IPS-18a (cell line): ENCODE data around the gene RHOBTB1.

Experiments used
- H3K27ac ChIP-seq: one replicate; pipeline ENCODE4 v1.5.1; 2013; ENCODE audit warnings: low read length
- H3K27me3 ChIP-seq: one replicate; pipeline ENCODE4 v1.6.1; 2013; ENCODE audit warnings: mild to moderate bottlenecking, low read length; ENCODE audit not compliant: control insufficient read depth, insufficient read depth
- H3K36me3 ChIP-seq: one replicate; pipeline ENCODE4 v1.6.1; 2013; ENCODE audit warnings: low read depth, low read length; ENCODE audit not compliant: control insufficient read depth
- H3K4me1 ChIP-seq: one replicate; pipeline ENCODE4 v1.6.1; 2013; ENCODE audit warnings: low read depth, low read length; ENCODE audit not compliant: control insufficient read depth
- H3K4me3 ChIP-seq: one replicate; pipeline ENCODE4 v1.5.1; 2013; ENCODE audit warnings: low read length
- H3K9ac ChIP-seq: one replicate; pipeline ENCODE4 v1.6.1; 2013; ENCODE audit warnings: mild to moderate bottlenecking, low read length, moderate library complexity
- H3K9me3 ChIP-seq: one replicate; pipeline ENCODE4 v1.6.1; 2013; ENCODE audit warnings: low read depth, low read length; ENCODE audit not compliant: control insufficient read depth

Gene RHOBTB1

GRCh38 chr10:60827791-60828488, 116.0 kb downstream of the RHOBTB1 start:
- no peak overlapping the region for H3K9ac ChIP-seq
- no peaks in the 10 kb centered on the region for H3K9me3 ChIP-seq
- no peak overlapping the region for H3K4me3 ChIP-seq
- no peaks in the 10 kb centered on the region for H3K27me3 ChIP-seq
- H3K4me1 ChIP-seq: no peaks in the 10 kb centered on the region
- no peak overlapping the region for H3K27ac ChIP-seq
- H3K36me3 ChIP-seq: no peaks in the 10 kb centered on the region

GRCh38 chr10:60825520-60825919, 118.5 kb downstream of the RHOBTB1 start:
- Histone ChIP-seq H3K9ac (no peak overlapping the region), H3K27me3 (no peaks in the 10 kb centered on the region), H3K4me1 (no peaks in the 10 kb centered on the region), H3K27ac (no peak overlapping the region), H3K36me3 (no peaks in the 10 kb centered on the region), H3K4me3 (no peak overlapping the region), H3K9me3 (no peaks in the 10 kb centered on the region)

- no peak overlapping the region for H3K4me3 ChIP-seq
Measured at GRCh38 chr10:60823324-60823723, 120.7 kb downstream of the RHOBTB1 start.

GRCh38 chr10:60822809-60823208, 121.2 kb downstream of the RHOBTB1 start:
- H3K27me3 ChIP-seq: no peaks in the 10 kb centered on the region
- no peaks in the 10 kb centered on the region for H3K36me3 ChIP-seq
- no peak overlapping the region for H3K4me3 ChIP-seq
- H3K4me1 ChIP-seq: no peaks in the 10 kb centered on the region
- no peak overlapping the region for H3K27ac ChIP-seq
- no peaks in the 10 kb centered on the region for H3K9me3 ChIP-seq
- H3K9ac ChIP-seq: no peak overlapping the region

More at GRCh38 chr10:60823324-60823723, 120.7 kb downstream of the RHOBTB1 start:
- Histone ChIP-seq H3K27ac (no peak overlapping the region), H3K9ac (no peak overlapping the region), H3K9me3 (no peaks in the 10 kb centered on the region), H3K27me3 (no peaks in the 10 kb centered on the region), H3K4me1 (no peaks in the 10 kb centered on the region), H3K36me3 (no peaks in the 10 kb centered on the region)

- no peaks in the 10 kb centered on the region for H3K36me3 ChIP-seq
Measured at GRCh38 chr10:60821656-60822055, 122.3 kb downstream of the RHOBTB1 start.

GRCh38 chr10:60820093-60820754, 123.8 kb downstream of the RHOBTB1 start:
- Histone ChIP-seq H3K36me3 (no peaks in the 10 kb centered on the region), H3K27me3 (no peaks in the 10 kb centered on the region), H3K4me1 (peaks cover 3% of the 10 kb centered on the region), H3K4me3 (no peak overlapping the region), H3K9me3 (no peaks in the 10 kb centered on the region), H3K27ac (no peak overlapping the region), H3K9ac (no peak overlapping the region)

More at GRCh38 chr10:60821656-60822055, 122.3 kb downstream of the RHOBTB1 start:
- Histone ChIP-seq H3K9ac (no peak overlapping the region), H3K27ac (no peak overlapping the region), H3K4me3 (no peak overlapping the region), H3K4me1 (peaks cover 3% of the 10 kb centered on the region), H3K27me3 (no peaks in the 10 kb centered on the region), H3K9me3 (no peaks in the 10 kb centered on the region)
